HG03095 (cell line): ENCODE results near the gene FRMPD1.
"Not testable (repeated sequence)": the region's sequence is repeated elsewhere in the genome, so short reads cannot be mapped to it uniquely, and the experiment has no call there.

Source experiments
- ATAC-seq: cut with Tn5 transposase; IDR thresholded peaks from one replicate; pipeline ENCODE4 v1.9.1; 2021; ENCODE audit warnings: moderate library complexity; ENCODE audit not compliant: unreplicated experiment

Gene FRMPD1

GRCh38 chr9:37730839-37731238 is 80.1 kb downstream of the FRMPD1 start:
- no peak for ATAC-seq

GRCh38 chr9:37732086-37732741 is 81.5 kb downstream of the FRMPD1 start:
- ATAC-seq = no peak

GRCh38 chr9:37732952-37733351 is 82.2 kb downstream of the FRMPD1 start:
- ATAC-seq = no peak

- ATAC-seq = no peak
Observed at GRCh38 chr9:37739222-37739621, 88.5 kb downstream of the FRMPD1 start.

GRCh38 chr9:37740128-37740527 is 89.4 kb downstream of the FRMPD1 start:
- no peak for ATAC-seq

- no peak for ATAC-seq
Observed at GRCh38 chr9:37740631-37741328, 90.0 kb downstream of the FRMPD1 start.

GRCh38 chr9:37745970-37746369 is 95.2 kb downstream of the FRMPD1 start:
- no peak for ATAC-seq

- no peak for ATAC-seq
Observed at GRCh38 chr9:37746448-37747270, 95.9 kb downstream of the FRMPD1 start.

- peak; percentile 62 for ATAC-seq
Observed at GRCh38 chr9:37747271-37747753, 96.6 kb downstream of the FRMPD1 start.

- ATAC-seq = no peak
Observed at GRCh38 chr9:37749129-37749528, 98.4 kb downstream of the FRMPD1 start.

- no peak for ATAC-seq
Observed at GRCh38 chr9:37751186-37751585, 100.4 kb downstream of the FRMPD1 start.

- ATAC-seq = not testable (repeated sequence)
Observed at GRCh38 chr9:37751704-37752103, 101.0 kb downstream of the FRMPD1 start.

GRCh38 chr9:37752112-37752511 is 101.4 kb downstream of the FRMPD1 start:
- ATAC-seq = not testable (repeated sequence)

GRCh38 chr9:37752642-37753488 is 102.1 kb downstream of the FRMPD1 start:
- no peak for ATAC-seq

GRCh38 chr9:37753489-37754190 is 102.9 kb downstream of the FRMPD1 start, which contains the start of gene TRMT10B:
Gene TRMT10B (plus strand): TSS chr9:37753805. CDS start chr9:37761932, 8,127 bp downstream.
- ATAC-seq = peak; percentile 87

GRCh38 chr9:37758747-37759146 is 108.0 kb downstream of the FRMPD1 start:
- ATAC-seq = no peak

GRCh38 chr9:37760416-37761161 is 109.8 kb downstream of the FRMPD1 start:
- ATAC-seq = no peak

- no peak for ATAC-seq
Observed at GRCh38 chr9:37761511-37761910, 110.8 kb downstream of the FRMPD1 start.

- not testable (repeated sequence) for ATAC-seq
Observed at GRCh38 chr9:37765263-37765662, 114.5 kb downstream of the FRMPD1 start.
